Lung (tissue), 12 donors: Measurements from ENCODE around the gene AMBRA1. TPM values are rescaled to one million over a fixed set of nuclear protein-coding genes. Genes with fewer than 3 reads are reported as not detected.

Source experiments
- ATAC-seq: fragments of 200-7000 bp; cut with Tn5 transposase; one replicate; pipeline ENCODE4 v1.9.1; 2020; ENCODE audit warnings: moderate number of reproducible peaks; ENCODE audit not compliant: insufficient read depth, low FRiP score
- DNase-seq, 3 donors: peaks; one replicate each; pipeline ENCODE4 v3.0.0-alpha.2; 2013 to 2017
- H3K27ac ChIP-seq, 2 donors: one replicate each; pipeline ENCODE4 v1.5.1; 2013; ENCODE audit warnings: mild to moderate bottlenecking in 2 of 2, moderate library complexity in 2 of 2, control low read depth in 1 of 2, inconsistent platforms in 1 of 2, low read depth in 1 of 2, low read length in 1 of 2
- H3K27me3 ChIP-seq, 3 donors: one replicate each; pipeline ENCODE4 v1.5.1; 2013; ENCODE audit warnings: low read length in 2 of 3; ENCODE audit not compliant: control insufficient read depth in 3 of 3, insufficient read depth in 3 of 3
- H3K36me3 ChIP-seq, 4 donors: one replicate each; pipeline ENCODE4 v1.5.1; 2013; ENCODE audit warnings: low read length in 4 of 4, mild to moderate bottlenecking in 1 of 4, moderate library complexity in 1 of 4; ENCODE audit not compliant: control insufficient read depth in 4 of 4, insufficient read depth in 4 of 4
- H3K4me1 ChIP-seq, 5 donors: one replicate each; pipeline ENCODE4 v1.5.1; 2013; ENCODE audit warnings: low read length in 5 of 5, mild to moderate bottlenecking in 2 of 5, moderate library complexity in 1 of 5; ENCODE audit not compliant: control insufficient read depth in 5 of 5, insufficient read depth in 5 of 5
- H3K4me3 ChIP-seq: one replicate; pipeline ENCODE4 v1.5.1; 2013; ENCODE audit warnings: mild to moderate bottlenecking, control low read depth, moderate library complexity
- H3K9ac ChIP-seq, 2 donors: one replicate each; pipeline ENCODE4 v1.5.1; 2013; ENCODE audit warnings: low read length in 2 of 2, control low read depth in 1 of 2; ENCODE audit not compliant: insufficient read depth in 1 of 2
- H3K9me3 ChIP-seq, 4 donors: one replicate each; pipeline ENCODE4 v1.5.1; 2013; ENCODE audit warnings: low read length in 3 of 4, mild to moderate bottlenecking in 1 of 4, moderate library complexity in 1 of 4; ENCODE audit not compliant: control insufficient read depth in 4 of 4, insufficient read depth in 3 of 4
- WGBS, 2 donors: extraction: QIAGEN DNeasy Blood & Tissue Kit; methylation state at CpG; one replicate each; pipeline ENCODE4 v1.1.7; 2013; 5-methylcytosine and 5-hydroxymethylcytosine counted together
- polyA plus RNA-seq, 2 donors: library from polyadenylated mRNA; stranded (reverse); fragments of 200-250 nt; gene quantifications; one replicate each; pipeline ENCODE4 v1.2.1, GENCODE V29; 2013
- total RNA-seq, 2 donors: library from RNA; depleted of rRNA in 1 of 2; stranded (reverse); fragments of >200 nt in 1 of 2; gene quantifications; one replicate each; pipeline ENCODE4 v1.2.1, GENCODE V29; 2014 to 2021
- TF ChIP-seq, protein P1 (sequence below): IDR thresholded peaks from 2 replicates; pipeline ENCODE4 v1.5.1; 2012; ENCODE audit warnings: mild to moderate bottlenecking; ENCODE audit errors: control extremely low read depth, extremely low read depth
- donor health status: control.
- donor health status: control.
- donor health status: Bipolar disorder and iron deficiency.
- donor health status: healthy.
- donor health status: DM: yes; HTN: yes; CAD: no.

Gene AMBRA1
- total and polyA plus RNA-seq, 4 donors = 7.4 to 41.2 (median 23.7) TPM

DNA sequence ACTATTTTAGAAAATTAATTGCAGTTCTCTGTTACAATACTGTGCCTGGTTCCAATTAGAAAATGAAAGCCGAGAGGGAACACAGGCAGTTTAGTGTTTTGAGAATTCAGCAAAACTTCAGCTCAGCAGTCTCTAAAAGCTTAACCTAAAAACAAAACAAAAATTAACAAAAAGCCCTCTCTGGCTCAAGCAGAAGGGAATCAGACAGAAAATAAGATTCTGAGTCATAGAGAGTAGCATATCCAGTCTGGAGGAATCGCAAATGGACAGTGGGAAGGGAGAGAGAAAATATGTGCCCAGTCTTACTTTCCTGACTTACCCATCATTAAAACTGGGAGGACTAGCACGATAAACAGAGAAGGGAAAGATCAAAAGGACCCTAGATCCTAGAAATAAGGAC lies 164.1 kb downstream of the AMBRA1 start:
- 95% methylated on average over 3 of the region's 3 CpGs for WGBS, 2 donors
- DNase-seq (no peak), ATAC-seq (no peak)
- no peak overlapping the region for H3K27ac ChIP-seq
- no peaks in the 10 kb centered on the region for H3K4me1 ChIP-seq
- H3K36me3 ChIP-seq = peaks cover 6 to 33% (median 18%) of the 10 kb centered on the region in 4 donors
- H3K4me3 ChIP-seq = no peak overlapping the region
- H3K27me3 ChIP-seq = no peaks in the 10 kb centered on the region
- H3K9me3 ChIP-seq = no peaks in the 10 kb centered on the region
- TF ChIP-seq, protein P1, sequence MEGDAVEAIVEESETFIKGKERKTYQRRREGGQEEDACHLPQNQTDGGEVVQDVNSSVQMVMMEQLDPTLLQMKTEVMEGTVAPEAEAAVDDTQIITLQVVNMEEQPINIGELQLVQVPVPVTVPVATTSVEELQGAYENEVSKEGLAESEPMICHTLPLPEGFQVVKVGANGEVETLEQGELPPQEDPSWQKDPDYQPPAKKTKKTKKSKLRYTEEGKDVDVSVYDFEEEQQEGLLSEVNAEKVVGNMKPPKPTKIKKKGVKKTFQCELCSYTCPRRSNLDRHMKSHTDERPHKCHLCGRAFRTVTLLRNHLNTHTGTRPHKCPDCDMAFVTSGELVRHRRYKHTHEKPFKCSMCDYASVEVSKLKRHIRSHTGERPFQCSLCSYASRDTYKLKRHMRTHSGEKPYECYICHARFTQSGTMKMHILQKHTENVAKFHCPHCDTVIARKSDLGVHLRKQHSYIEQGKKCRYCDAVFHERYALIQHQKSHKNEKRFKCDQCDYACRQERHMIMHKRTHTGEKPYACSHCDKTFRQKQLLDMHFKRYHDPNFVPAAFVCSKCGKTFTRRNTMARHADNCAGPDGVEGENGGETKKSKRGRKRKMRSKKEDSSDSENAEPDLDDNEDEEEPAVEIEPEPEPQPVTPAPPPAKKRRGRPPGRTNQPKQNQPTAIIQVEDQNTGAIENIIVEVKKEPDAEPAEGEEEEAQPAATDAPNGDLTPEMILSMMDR = no peak
- no peak overlapping the region for H3K9ac ChIP-seq

DNA sequence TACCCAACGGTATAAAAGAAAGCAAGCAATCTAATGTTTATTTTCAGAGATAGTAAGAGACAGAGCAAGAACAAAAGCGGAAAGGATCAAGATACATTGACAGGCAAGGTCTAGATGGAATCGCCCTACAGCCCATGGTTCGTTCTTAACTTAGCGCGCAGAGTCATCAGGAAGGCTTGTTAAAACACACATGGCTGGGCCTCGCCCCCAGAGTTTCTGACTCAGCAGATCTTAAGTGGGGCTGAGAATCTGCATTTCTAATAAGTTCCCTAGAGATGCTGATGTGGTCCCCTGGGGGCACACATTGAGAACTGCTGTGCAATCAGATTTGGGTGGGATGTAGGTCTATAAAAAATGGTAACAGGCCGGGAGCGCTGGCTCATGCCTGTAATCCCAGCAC lies 166.5 kb downstream of the AMBRA1 start:
- ATAC-seq (no peak), DNase-seq (no peak)
- Histone ChIP-seq H3K9ac (no peak overlapping the region), H3K9me3 (no peaks in the 10 kb centered on the region), H3K4me1 (peaks cover 0 to 5% (median 0%) of the 10 kb centered on the region in 5 donors), H3K36me3 (peaks cover 4 to 24% (median 9%) of the 10 kb centered on the region in 4 donors), H3K27ac (no peak overlapping the region), H3K4me3 (no peak overlapping the region), H3K27me3 (no peaks in the 10 kb centered on the region)
- WGBS, 2 donors = 91 to 95% methylated on average over 9 of the region's 9 CpGs
- TF ChIP-seq, protein P1 = no peak

DNA sequence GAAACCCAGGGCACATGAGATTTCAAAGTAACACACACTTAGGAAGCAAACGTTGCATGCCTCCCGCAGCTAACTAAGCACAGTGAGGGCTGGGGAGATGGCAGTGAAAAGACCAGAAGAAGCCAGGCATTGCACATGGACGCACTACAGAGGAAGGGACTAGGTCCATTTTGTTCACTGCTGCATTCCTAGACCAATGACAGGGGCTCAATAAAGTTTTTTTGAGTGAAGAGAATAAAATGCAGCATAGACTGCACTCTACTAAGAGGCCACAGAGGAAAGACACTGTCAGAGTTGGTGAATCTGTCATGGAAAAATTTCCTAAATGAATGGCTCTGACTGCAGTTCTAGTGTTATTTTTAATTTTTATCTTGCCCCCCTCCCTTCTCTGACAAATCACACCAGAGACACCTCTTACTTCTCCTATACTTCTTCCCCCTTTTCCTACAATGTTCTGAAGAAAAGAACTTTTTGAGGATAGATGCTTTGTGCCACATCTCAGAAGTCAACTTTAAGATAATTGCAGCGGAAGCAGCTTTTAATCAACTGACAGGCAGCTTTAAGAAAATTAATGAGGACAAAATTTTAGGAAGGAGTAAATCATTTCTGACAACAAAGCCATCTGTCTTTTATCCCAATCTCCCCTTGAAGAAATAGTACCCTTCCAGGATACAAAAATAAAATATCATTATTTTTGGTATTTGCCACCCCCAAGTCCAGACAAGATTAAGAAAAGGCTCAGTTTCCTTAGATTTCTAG lies 167.4 kb downstream of the AMBRA1 start:
- no peak overlapping the region for H3K27ac ChIP-seq
- TF ChIP-seq, protein P1 = no peak
- ATAC-seq (no peak), DNase-seq (no peak)
- H3K9ac ChIP-seq = no peak overlapping the region
- H3K36me3 ChIP-seq = peaks cover 4 to 23% (median 12%) of the 10 kb centered on the region in 4 donors
- WGBS, 2 donors = 88 to 90% methylated on average over 4 of the region's 4 CpGs
- no peaks in the 10 kb centered on the region for H3K9me3 ChIP-seq
- peaks cover 0 to 5% (median 0%) of the 10 kb centered on the region in 5 donors for H3K4me1 ChIP-seq
- H3K27me3 ChIP-seq = no peaks in the 10 kb centered on the region
- no peak overlapping the region for H3K4me3 ChIP-seq
